Left ventricle myocardium inferior (tissue), 1 donor: Measurements from ENCODE around the gene PRICKLE2. TPM values are rescaled to one million over a fixed set of nuclear protein-coding genes. Genes with fewer than 3 reads are reported as not detected.

Experiments used
- DNase-seq: peaks from one replicate; pipeline ENCODE4 v3.0.0-alpha.2; 2020
- H3K27ac ChIP-seq: fragments of 200-600 bp; replicated peaks from 2 replicates; pipeline ENCODE4 v1.8.0; 2021
- H3K27me3 ChIP-seq: fragments of 200-600 bp; 2 replicates; pipeline ENCODE4 v1.8.0; 2021; ENCODE audit warnings: low read depth
- H3K36me3 ChIP-seq: fragments of 200-600 bp; 2 replicates; pipeline ENCODE4 v1.8.0; 2021
- H3K4me1 ChIP-seq: fragments of 200-600 bp; 2 replicates; pipeline ENCODE4 v1.8.0; 2021
- H3K4me3 ChIP-seq: fragments of 200-600 bp; 2 replicates; pipeline ENCODE4 v1.8.0; 2021; ENCODE audit warnings: mild to moderate bottlenecking, moderate library complexity
- H3K9me3 ChIP-seq: fragments of 200-600 bp; replicated peaks from 2 replicates; pipeline ENCODE4 v1.8.0; 2021
- CTCF ChIP-seq: fragments of 200-600 bp; IDR thresholded peaks from 2 replicates; pipeline ENCODE4 v1.8.0; 2021; ENCODE audit warnings: antibody characterized with exemption, mild to moderate bottlenecking, borderline replicate concordance
- intact Hi-C: fragments of 100-400 bp; cut with micrococcal nuclease; formaldehyde crosslinking; loops from one replicate; pipeline ENCODE4 v1.11.0; 2022
- total RNA-seq: library from RNA; stranded (reverse); fragmentation: NEBNext Ultra II Directional; extraction: Animal tissue kit (Norgen Biotek cat#: 25700); gene quantifications from one replicate; pipeline ENCODE4 v1.2.1, GENCODE V29; 2021
- donor health status: DM: no; HTN: yes; CAD: no; lungs with severe emphysema.

PRICKLE2 gene
- total RNA-seq, 1 donor from 2014 or later, result 8.7 TPM

GRCh38 chr3:64129106-64129505, 96.2 kb downstream of the PRICKLE2 start:
- intact Hi-C loops, result no loop called here
- H3K4me1 ChIP-seq, result peaks cover 9% of the 10 kb centered on the region
- no peak overlapping the region for H3K27ac ChIP-seq
- no peak overlapping the region for H3K4me3 ChIP-seq
- no peak for TF ChIP-seq CTCF
- no peak for DNase-seq
- no peaks in the 10 kb centered on the region for H3K9me3 ChIP-seq
- no peaks in the 10 kb centered on the region for H3K27me3 ChIP-seq
- no peaks in the 10 kb centered on the region for H3K36me3 ChIP-seq

- H3K4me3 ChIP-seq, result no peak overlapping the region
- H3K9me3 ChIP-seq, result no peaks in the 10 kb centered on the region
- H3K4me1 ChIP-seq, result peaks cover 19% of the 10 kb centered on the region
- no peak for DNase-seq
- H3K27me3 ChIP-seq, result no peaks in the 10 kb centered on the region
- H3K27ac ChIP-seq, result no peak overlapping the region
- no peaks in the 10 kb centered on the region for H3K36me3 ChIP-seq
- intact Hi-C loops, result no loop called here
- no peak for TF ChIP-seq CTCF
These were observed 99.7 kb downstream of the PRICKLE2 start for GRCh38 chr3:64125561-64125960.

GRCh38 chr3:64123931-64124330, 101.3 kb downstream of the PRICKLE2 start:
- Histone ChIP-seq H3K4me3 (no peak overlapping the region), H3K9me3 (peaks cover 6% of the 10 kb centered on the region), H3K4me1 (peaks cover 19% of the 10 kb centered on the region), H3K27me3 (no peaks in the 10 kb centered on the region), H3K36me3 (peaks cover 10% of the 10 kb centered on the region), H3K27ac (no peak overlapping the region)
- DNase-seq, result no peak
- no peak for TF ChIP-seq CTCF
- intact Hi-C loops, result no loop called here

GRCh38 chr3:64122476-64122875, 102.8 kb downstream of the PRICKLE2 start:
- Histone ChIP-seq H3K27ac (peak overlapping the region; percentile 49), H3K4me1 (peaks cover 19% of the 10 kb centered on the region), H3K9me3 (peaks cover 10% of the 10 kb centered on the region), H3K4me3 (no peak overlapping the region), H3K27me3 (no peaks in the 10 kb centered on the region), H3K36me3 (peaks cover 12% of the 10 kb centered on the region)
- TF ChIP-seq CTCF, result no peak
- intact Hi-C loops, result no loop called here
- DNase-seq, result peak; percentile 56

GRCh38 chr3:64121750-64122311, 103.4 kb downstream of the PRICKLE2 start:
- H3K4me1 ChIP-seq, result peaks cover 19% of the 10 kb centered on the region
- no peaks in the 10 kb centered on the region for H3K27me3 ChIP-seq
- no peak overlapping the region for H3K4me3 ChIP-seq
- H3K9me3 ChIP-seq, result peaks cover 10% of the 10 kb centered on the region
- no peak for DNase-seq
- peak overlapping the region; percentile 49 for H3K27ac ChIP-seq
- no peak for TF ChIP-seq CTCF
- intact Hi-C loops, result no loop called here
- peaks cover 12% of the 10 kb centered on the region for H3K36me3 ChIP-seq
